Testis (tissue), 3 donors: ENCODE data around the gene GUCY2D. TPM values are rescaled to one million over a fixed set of nuclear protein-coding genes. Genes with fewer than 3 reads are reported as not detected.
A peak's percentile ranks its signal among the peaks of the same experiment; 100 is the strongest.

Experiments
- DNase-seq: peaks from one replicate; pipeline ENCODE4 v3.0.0-alpha.2; 2019
- H3K27ac ChIP-seq, 2 donors: fragments of 200-600 bp; sonication (generic); one replicate each; pipeline ENCODE4 v1.5.1; 2019
- H3K27me3 ChIP-seq: fragments of 200-600 bp; sonication (generic); one replicate; pipeline ENCODE4 v1.5.1; 2019
- H3K36me3 ChIP-seq: fragments of 200-600 bp; sonication (generic); one replicate; pipeline ENCODE4 v1.5.1; 2017; ENCODE audit warnings: low read depth; ENCODE audit errors: missing control alignments
- H3K4me1 ChIP-seq: fragments of 200-600 bp; sonication (generic); one replicate; pipeline ENCODE4 v1.5.1; 2019
- H3K4me3 ChIP-seq, 2 donors: fragments of 200-600 bp; sonication (generic); one replicate each; pipeline ENCODE4 v1.5.1; 2017 to 2019
- H3K9me3 ChIP-seq: fragments of 200-600 bp; sonication (generic); one replicate; pipeline ENCODE4 v1.5.1; 2017
- POLR2A ChIP-seq: fragments of 450-650 bp; IDR thresholded peaks from one replicate; pipeline ENCODE4 v1.6.1; 2017; ENCODE audit warnings: antibody characterized with exemption, mild to moderate bottlenecking, moderate library complexity
- WGBS, 2 donors: methylation state at CpG; one replicate each; pipeline ENCODE4 v1.1.5; 2018; 5-methylcytosine and 5-hydroxymethylcytosine counted together
- intact Hi-C: fragments of 100-400 bp; cut with DNase I; formaldehyde crosslinking; loops from one replicate; pipeline ENCODE4 v1.15.1; 2023; ENCODE audit warnings: low total_unique reads
- polyA plus RNA-seq: library from polyadenylated mRNA; stranded (reverse); fragments of 350-450 nt; fragmentation: Illumina TruSeq; extraction: RNeasy Lipid Tissue Mini Kit (QIAGEN cat#74804); gene quantifications from one replicate; pipeline ENCODE4 v1.2.3, GENCODE V29; 2014; ENCODE audit warnings: low read depth, low replicate concordance; ENCODE audit not compliant: insufficient read depth
- total RNA-seq, 2 donors: library from RNA; depleted of rRNA; stranded (reverse); fragments of >200 nt; gene quantifications; one replicate each; pipeline ENCODE4 v1.2.3, GENCODE V29; 2016
- TF ChIP-seq, protein P1 (sequence below), 3 experiments: fragments of 450-650 bp in 2 of 3; fragments of 200-600 bp in 1 of 3; sonication (generic) in 1 of 3; IDR thresholded peaks; one replicate each; pipeline ENCODE4 v1.5.1; 2016 to 2019; ENCODE audit warnings: antibody characterized with exemption in 3 of 3, mild to moderate bottlenecking in 2 of 3, moderate library complexity in 1 of 3

The GUCY2D gene
- total and polyA plus RNA-seq, 3 donors from 2014 or later: 1.3 to 2.4 (median 1.7) TPM

DNA sequence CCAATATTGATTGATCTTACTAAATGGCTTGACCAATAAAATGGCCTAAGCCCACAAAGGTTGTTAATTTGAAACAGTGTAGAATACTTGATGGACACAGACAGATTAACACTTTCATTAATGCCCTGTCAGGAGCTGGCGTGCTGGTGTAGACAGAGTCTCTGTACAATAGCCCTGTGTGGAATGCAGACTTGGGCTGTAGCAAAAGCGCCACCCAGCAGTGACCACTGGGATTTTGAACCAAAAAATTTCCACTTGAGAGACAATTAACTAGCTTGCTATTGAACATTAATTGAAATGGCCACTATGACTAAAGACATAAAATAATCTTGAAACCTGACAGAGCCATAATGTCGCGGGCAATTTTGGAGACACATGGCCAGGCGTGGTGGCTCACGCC lies 19.7 kb upstream of the GUCY2D start:
- H3K27me3 ChIP-seq: no peaks in the 10 kb centered on the region
- H3K36me3 ChIP-seq: no peaks in the 10 kb centered on the region
- H3K9me3 ChIP-seq: no peaks in the 10 kb centered on the region
- intact Hi-C loops: no loop called here
- TF ChIP-seq POLR2A: no peak
- TF ChIP-seq, protein P1, sequence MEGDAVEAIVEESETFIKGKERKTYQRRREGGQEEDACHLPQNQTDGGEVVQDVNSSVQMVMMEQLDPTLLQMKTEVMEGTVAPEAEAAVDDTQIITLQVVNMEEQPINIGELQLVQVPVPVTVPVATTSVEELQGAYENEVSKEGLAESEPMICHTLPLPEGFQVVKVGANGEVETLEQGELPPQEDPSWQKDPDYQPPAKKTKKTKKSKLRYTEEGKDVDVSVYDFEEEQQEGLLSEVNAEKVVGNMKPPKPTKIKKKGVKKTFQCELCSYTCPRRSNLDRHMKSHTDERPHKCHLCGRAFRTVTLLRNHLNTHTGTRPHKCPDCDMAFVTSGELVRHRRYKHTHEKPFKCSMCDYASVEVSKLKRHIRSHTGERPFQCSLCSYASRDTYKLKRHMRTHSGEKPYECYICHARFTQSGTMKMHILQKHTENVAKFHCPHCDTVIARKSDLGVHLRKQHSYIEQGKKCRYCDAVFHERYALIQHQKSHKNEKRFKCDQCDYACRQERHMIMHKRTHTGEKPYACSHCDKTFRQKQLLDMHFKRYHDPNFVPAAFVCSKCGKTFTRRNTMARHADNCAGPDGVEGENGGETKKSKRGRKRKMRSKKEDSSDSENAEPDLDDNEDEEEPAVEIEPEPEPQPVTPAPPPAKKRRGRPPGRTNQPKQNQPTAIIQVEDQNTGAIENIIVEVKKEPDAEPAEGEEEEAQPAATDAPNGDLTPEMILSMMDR (IDR thresholded peaks at IDR 0.05): no peak
- no peak overlapping the region for H3K27ac ChIP-seq
- WGBS, 2 donors: 78 to 85% methylated on average over 6 of the region's 6 CpGs
- H3K4me3 ChIP-seq: no peak overlapping the region
- H3K4me1 ChIP-seq: no peaks in the 10 kb centered on the region
- no peak for DNase-seq

DNA sequence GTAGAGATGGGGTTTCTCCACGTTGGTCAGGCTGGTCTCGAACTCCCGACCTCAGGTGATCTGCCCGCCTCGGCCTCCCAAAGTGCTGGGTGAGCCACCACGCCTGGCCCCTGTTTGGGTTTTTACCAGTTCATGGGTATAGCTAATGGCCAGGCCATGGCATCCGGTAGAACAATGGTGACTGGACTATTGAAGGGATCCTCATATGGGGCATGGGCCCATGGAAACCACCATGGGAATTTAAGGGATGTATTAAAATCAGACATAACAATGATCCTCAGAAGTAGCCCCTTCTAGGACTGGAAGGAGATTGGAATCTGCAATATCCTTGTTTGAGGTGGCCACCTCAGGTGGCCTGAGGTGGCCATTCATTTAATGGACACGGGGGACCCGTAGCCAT lies 17.5 kb upstream of the GUCY2D start:
- TF ChIP-seq POLR2A: no peak
- no peaks in the 10 kb centered on the region for H3K27me3 ChIP-seq
- no peaks in the 10 kb centered on the region for H3K9me3 ChIP-seq
- H3K4me1 ChIP-seq: no peaks in the 10 kb centered on the region
- H3K36me3 ChIP-seq: no peaks in the 10 kb centered on the region
- H3K27ac ChIP-seq: no peak overlapping the region
- WGBS, 2 donors: 95 to 96% methylated on average over 6 to 9 of the region's 9 CpGs
- H3K4me3 ChIP-seq: no peak overlapping the region
- DNase-seq: no peak
- intact Hi-C loops: no loop called here

DNA sequence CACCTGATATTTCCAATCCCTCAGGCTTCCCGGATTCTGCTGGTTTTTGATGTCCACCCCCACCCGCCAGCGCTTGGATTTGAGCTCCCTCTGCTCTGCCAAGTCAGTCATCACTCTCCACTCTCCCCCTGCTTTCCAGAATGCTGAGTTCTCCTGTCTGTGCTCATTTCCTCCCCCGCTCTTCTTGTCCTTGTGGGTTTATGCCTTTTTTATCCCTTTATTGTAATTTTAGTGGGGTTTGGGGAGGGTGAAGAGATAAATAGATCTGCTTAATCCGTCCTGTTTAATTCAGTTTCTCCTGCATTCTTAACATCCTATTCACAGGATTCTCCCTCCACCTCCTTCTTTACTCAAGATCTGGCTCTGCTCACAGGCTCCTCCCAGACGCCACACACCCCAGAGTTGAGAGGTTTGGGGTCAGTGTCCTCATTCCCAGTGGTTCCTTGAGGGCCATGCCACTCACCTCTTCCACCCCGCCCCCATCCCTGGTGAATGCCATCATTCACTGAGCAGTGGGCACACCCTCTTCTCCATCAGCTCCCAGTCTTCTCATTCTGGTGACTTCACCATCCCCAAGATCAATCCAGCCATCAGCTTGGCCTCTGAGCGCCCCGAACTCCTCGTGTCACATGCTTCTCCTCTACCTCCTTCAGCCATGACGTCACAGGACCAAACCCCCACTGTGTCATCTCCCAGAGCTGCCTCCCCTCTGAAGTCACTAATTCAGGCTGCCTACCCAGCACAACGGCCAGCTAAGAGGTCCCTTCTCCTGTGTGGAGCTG lies 15.1 kb upstream of the GUCY2D start:
- 71 to 72% methylated on average over 12 of the region's 12 CpGs for WGBS, 2 donors
- intact Hi-C loops: no loop called here
- no peak overlapping the region for H3K4me3 ChIP-seq
- no peaks in the 10 kb centered on the region for H3K27me3 ChIP-seq
- no peaks in the 10 kb centered on the region for H3K4me1 ChIP-seq
- no peak overlapping the region for H3K27ac ChIP-seq
- no peaks in the 10 kb centered on the region for H3K36me3 ChIP-seq
- TF ChIP-seq, protein P1 (IDR thresholded peaks at IDR 0.05): no peak
- TF ChIP-seq POLR2A: no peak
- no peak for DNase-seq
- no peaks in the 10 kb centered on the region for H3K9me3 ChIP-seq

DNA sequence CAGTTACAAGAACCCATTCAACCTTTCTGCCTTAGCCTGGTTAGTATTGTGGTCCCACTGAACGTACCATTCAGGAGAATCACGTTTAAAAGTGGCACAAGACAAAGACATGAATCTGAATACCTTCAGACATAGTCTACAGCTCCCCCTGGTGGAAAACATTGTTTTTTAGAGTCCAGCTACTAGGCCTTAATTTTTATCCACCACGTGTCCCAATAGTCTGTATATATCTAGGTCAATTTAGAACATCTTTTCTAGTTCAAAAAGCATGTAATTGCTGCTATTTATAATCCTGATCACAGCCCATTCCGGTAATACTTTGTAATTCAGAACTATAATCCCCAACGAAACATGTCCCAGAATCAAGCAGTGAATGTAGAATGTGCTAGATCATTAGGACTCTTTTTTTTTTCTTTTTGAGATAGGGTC lies 13.7 kb upstream of the GUCY2D start:
- WGBS, 2 donors: 9 to 13% methylated on average over 5 of the region's 5 CpGs
- H3K4me1 ChIP-seq: no peaks in the 10 kb centered on the region
- intact Hi-C loops: no loop called here
- H3K36me3 ChIP-seq: no peaks in the 10 kb centered on the region
- H3K27me3 ChIP-seq: no peaks in the 10 kb centered on the region
- H3K4me3 ChIP-seq: no peak overlapping the region
- H3K9me3 ChIP-seq: no peaks in the 10 kb centered on the region
- no peak for TF ChIP-seq POLR2A
- TF ChIP-seq, protein P1 (IDR thresholded peaks at IDR 0.05): peak; percentile 72 to 86 (median 75)
- DNase-seq: peak; percentile 68
- no peak overlapping the region for H3K27ac ChIP-seq

DNA sequence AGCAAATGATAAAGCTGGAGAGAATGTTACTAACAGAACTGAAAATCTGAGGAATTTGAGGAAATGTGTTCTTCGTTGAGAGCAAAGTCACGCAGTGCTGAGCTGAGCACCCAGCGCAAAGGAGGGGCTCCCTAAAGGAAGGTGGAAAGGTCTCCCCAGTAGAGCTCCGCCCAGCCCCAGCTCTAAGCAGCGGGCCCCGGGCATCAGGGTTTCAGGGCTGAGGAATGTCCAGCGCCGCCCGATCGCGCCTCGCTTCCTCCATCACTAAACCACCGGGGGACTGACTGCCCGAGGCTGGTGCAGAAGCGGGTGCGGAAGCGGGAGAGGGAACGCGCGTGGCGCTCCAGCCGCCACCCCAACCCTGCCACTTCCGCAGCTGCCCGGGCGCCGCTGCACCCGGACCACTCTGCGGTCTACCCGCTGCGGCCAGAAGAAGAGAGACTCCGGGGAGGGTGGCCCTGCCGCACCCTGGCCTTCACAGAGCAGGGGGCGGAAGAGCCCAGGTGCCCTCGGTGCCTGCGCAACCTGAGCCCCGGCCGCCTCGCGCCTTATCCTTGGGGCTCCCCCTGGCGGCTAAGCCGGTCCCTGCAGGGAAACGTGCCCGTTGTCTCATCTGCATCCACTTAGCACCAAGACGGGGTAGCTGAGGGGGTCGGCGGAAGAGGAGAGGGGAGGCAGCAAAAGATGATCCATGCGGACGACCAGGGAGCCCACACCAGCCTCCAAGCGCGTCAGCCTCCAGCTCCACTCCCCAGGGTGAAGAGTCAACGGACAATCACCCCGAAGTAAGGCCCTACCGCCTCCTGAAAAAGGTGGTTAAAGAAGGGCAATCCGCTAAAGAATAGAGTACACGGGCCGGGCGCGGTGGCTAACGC lies 12.4 kb upstream of the GUCY2D start:
- TF ChIP-seq, protein P1 (IDR thresholded peaks at IDR 0.05): peak; percentile 89 to 95 (median 92)
- TF ChIP-seq POLR2A: no peak
- intact Hi-C loops: loop anchor here (5.0 to 10.0 kb wide), 2 partner anchors 55 to 78 kb away; no protein-coding TSS in a partner anchor
- WGBS, 2 donors: 3 to 6% methylated on average over 21 to 59 of the region's 59 CpGs

More for the DNA sequence above, 12.4 kb upstream of the GUCY2D start:
- H3K27me3 ChIP-seq: no peaks in the 10 kb centered on the region
- no peaks in the 10 kb centered on the region for H3K4me1 ChIP-seq
- no peaks in the 10 kb centered on the region for H3K36me3 ChIP-seq
- H3K4me3 ChIP-seq: peak overlapping the region; percentile 51 to 63
- H3K27ac ChIP-seq: peak overlapping the region in 1 of 2 donors; percentile 30
- no peaks in the 10 kb centered on the region for H3K9me3 ChIP-seq
- DNase-seq: peak; percentile 92
